K562 (cell line): Measurements from ENCODE around the gene ABHD14A. TPM values are rescaled to one million over a fixed set of nuclear protein-coding genes. Genes with fewer than 3 reads are reported as not detected.

Experiments
- CBFB ChIP-seq: sonication (generic); formaldehyde crosslinking; IDR thresholded peaks from 2 replicates; pipeline ENCODE4 v1.4.0; 2020; ENCODE audit warnings: mild to moderate bottlenecking, missing genetic modification reagents
- CREM ChIP-seq: IDR thresholded peaks from 2 replicates; pipeline ENCODE4 v1.6.1; 2014; ENCODE audit warnings: antibody characterized with exemption, low read depth
- FOXK1 ChIP-seq: sonication (generic); formaldehyde crosslinking; IDR thresholded peaks from 2 replicates; pipeline ENCODE4 v1.8.0; 2022; ENCODE audit warnings: missing genetic modification reagents, mild to moderate bottlenecking, borderline replicate concordance
- HNRNPL ChIP-seq: fragments of 200-400 bp; formaldehyde crosslinking; IDR thresholded peaks from 2 replicates; pipeline ENCODE4 v1.6.1; 2017; ENCODE audit warnings: low read depth, mild to moderate bottlenecking, low read length
- MXI1 ChIP-seq: IDR thresholded peaks from 2 replicates; pipeline ENCODE4 v1.6.1; 2011; ENCODE audit warnings: low read depth, mild to moderate bottlenecking, improper control_type of control experiment, low read length
- RB1 ChIP-seq: fragments of 450-650 bp; IDR thresholded peaks from 2 replicates; pipeline ENCODE4 v1.6.1; 2017; ENCODE audit warnings: low read depth, mild to moderate bottlenecking
- ZNF316 ChIP-seq: fragments of 450-650 bp; IDR thresholded peaks from 2 replicates; pipeline ENCODE4 v1.6.1; 2016
- polyA plus RNA-seq, 8 experiments: library from polyadenylated mRNA; depleted of rRNA in 4 of 8; stranded (reverse) in 5 of 8; unstranded in 3 of 8; fragments of >200 nt; fragmentation: Nextera tagmentation in 2 of 8; fragmentation: Illumina TruSeq in 1 of 8; extraction: Ambion mirVana in 2 of 8; extraction: Trizol in 1 of 8; gene quantifications; 2 replicates each; pipeline versions ENCODE4 v1.2.1 to v1.2.3, GENCODE V29; 2011 to 2014; ENCODE audit warnings: inconsistent platforms in 1 of 8, missing spikeins in 1 of 8
- total RNA-seq, 7 experiments: library from RNA; depleted of rRNA in 6 of 7; stranded (reverse); fragments of >200 nt in 6 of 7; fragmentation: Illumina TruSeq in 2 of 7; extraction: Trizol in 2 of 7; gene quantifications; 2 replicates each; pipeline versions ENCODE4 v1.2.1 to v1.2.3, GENCODE V29; 2011 to 2021; ENCODE audit warnings: low replicate concordance in 1 of 7
- TF ChIP-seq, protein P1 (sequence below): fragments of 450-650 bp; IDR thresholded peaks from 2 replicates; pipeline ENCODE4 v1.6.1; 2017; ENCODE audit warnings: antibody characterized with exemption, mild to moderate bottlenecking
- TF ChIP-seq, protein P2 (sequence below): IDR thresholded peaks from 2 replicates; pipeline ENCODE4 v1.6.1; 2011; ENCODE audit warnings: borderline replicate concordance, low read depth, mild to moderate bottlenecking, moderate library complexity, low read length; ENCODE audit not compliant: insufficient read depth, poor library complexity, severe bottlenecking
- TF ChIP-seq, protein P3 (sequence below), 2 experiments: fragments of 450-650 bp; formaldehyde crosslinking in 1 of 2; IDR thresholded peaks; 2 replicates each; pipeline versions ENCODE4 v1.4.0 to v1.6.1; 2014 to 2020; ENCODE audit warnings: mild to moderate bottlenecking in 2 of 2, borderline replicate concordance in 1 of 2, low read depth in 1 of 2
- TF ChIP-seq, protein P4 (sequence below): fragments of 450-650 bp; formaldehyde crosslinking; IDR thresholded peaks from 2 replicates; pipeline ENCODE4 v1.4.0; 2022; ENCODE audit warnings: missing genetic modification characterization

Gene ABHD14A
- total and polyA plus RNA-seq, 9 of the 15 experiments (the other 6 are each of a cell fraction or from before 2014, with no cell fraction given), result 0.90 to 10.5 (median 8.3) TPM

DNA sequence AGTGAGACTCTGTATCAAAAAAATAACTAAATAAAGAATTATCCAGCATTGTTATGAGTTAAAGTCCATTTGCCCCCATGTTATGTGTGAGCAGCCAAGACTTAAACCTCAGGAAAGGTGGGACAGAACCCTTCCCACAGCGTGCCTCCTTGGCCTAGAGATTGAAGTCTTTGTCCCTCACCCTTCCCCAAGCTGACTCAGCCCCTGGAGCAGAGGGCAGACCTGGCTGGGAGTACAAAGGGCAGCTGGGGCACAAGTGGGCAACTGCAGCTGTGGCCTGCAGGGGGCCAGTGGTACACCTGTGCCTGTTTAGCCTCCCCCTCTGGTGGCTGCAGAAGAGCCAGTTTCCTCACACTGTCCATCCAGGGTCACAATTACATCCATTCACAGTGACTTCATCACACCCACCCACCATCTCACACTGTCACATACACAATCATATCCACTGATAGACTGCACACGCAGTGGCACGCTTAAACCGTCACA is 7.5 kb downstream of the ABHD14A start (continued):
- TF ChIP-seq, protein P1, sequence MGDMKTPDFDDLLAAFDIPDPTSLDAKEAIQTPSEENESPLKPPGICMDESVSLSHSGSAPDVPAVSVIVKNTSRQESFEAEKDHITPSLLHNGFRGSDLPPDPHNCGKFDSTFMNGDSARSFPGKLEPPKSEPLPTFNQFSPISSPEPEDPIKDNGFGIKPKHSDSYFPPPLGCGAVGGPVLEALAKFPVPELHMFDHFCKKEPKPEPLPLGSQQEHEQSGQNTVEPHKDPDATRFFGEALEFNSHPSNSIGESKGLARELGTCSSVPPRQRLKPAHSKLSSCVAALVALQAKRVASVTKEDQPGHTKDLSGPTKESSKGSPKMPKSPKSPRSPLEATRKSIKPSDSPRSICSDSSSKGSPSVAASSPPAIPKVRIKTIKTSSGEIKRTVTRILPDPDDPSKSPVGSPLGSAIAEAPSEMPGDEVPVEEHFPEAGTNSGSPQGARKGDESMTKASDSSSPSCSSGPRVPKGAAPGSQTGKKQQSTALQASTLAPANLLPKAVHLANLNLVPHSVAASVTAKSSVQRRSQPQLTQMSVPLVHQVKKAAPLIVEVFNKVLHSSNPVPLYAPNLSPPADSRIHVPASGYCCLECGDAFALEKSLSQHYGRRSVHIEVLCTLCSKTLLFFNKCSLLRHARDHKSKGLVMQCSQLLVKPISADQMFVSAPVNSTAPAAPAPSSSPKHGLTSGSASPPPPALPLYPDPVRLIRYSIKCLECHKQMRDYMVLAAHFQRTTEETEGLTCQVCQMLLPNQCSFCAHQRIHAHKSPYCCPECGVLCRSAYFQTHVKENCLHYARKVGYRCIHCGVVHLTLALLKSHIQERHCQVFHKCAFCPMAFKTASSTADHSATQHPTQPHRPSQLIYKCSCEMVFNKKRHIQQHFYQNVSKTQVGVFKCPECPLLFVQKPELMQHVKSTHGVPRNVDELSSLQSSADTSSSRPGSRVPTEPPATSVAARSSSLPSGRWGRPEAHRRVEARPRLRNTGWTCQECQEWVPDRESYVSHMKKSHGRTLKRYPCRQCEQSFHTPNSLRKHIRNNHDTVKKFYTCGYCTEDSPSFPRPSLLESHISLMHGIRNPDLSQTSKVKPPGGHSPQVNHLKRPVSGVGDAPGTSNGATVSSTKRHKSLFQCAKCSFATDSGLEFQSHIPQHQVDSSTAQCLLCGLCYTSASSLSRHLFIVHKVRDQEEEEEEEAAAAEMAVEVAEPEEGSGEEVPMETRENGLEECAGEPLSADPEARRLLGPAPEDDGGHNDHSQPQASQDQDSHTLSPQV, result peak; percentile 65
- TF ChIP-seq, protein P2, sequence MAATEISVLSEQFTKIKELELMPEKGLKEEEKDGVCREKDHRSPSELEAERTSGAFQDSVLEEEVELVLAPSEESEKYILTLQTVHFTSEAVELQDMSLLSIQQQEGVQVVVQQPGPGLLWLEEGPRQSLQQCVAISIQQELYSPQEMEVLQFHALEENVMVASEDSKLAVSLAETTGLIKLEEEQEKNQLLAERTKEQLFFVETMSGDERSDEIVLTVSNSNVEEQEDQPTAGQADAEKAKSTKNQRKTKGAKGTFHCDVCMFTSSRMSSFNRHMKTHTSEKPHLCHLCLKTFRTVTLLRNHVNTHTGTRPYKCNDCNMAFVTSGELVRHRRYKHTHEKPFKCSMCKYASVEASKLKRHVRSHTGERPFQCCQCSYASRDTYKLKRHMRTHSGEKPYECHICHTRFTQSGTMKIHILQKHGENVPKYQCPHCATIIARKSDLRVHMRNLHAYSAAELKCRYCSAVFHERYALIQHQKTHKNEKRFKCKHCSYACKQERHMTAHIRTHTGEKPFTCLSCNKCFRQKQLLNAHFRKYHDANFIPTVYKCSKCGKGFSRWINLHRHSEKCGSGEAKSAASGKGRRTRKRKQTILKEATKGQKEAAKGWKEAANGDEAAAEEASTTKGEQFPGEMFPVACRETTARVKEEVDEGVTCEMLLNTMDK, result peak; percentile 44
- TF ChIP-seq FOXK1 (CRISPR knock-in tag) (peak; percentile 7; the same call in 1 of the 2 replicates), RB1 (0 out of 2 replicates have a peak, but pooled peaks have one; percentile 16), CBFB (CRISPR knock-in tag) (0 out of 2 replicates have a peak, but pooled peaks have one; percentile 10), HNRNPL (peak; percentile 19; the same call in 1 of the 2 replicates), CREM (0 out of 2 replicates have a peak, but pooled peaks have one; percentile 3), MXI1 (no peak), ZNF316 (0 out of 2 replicates have a peak, but pooled peaks have one; percentile 7)
- TF ChIP-seq, protein P3, sequence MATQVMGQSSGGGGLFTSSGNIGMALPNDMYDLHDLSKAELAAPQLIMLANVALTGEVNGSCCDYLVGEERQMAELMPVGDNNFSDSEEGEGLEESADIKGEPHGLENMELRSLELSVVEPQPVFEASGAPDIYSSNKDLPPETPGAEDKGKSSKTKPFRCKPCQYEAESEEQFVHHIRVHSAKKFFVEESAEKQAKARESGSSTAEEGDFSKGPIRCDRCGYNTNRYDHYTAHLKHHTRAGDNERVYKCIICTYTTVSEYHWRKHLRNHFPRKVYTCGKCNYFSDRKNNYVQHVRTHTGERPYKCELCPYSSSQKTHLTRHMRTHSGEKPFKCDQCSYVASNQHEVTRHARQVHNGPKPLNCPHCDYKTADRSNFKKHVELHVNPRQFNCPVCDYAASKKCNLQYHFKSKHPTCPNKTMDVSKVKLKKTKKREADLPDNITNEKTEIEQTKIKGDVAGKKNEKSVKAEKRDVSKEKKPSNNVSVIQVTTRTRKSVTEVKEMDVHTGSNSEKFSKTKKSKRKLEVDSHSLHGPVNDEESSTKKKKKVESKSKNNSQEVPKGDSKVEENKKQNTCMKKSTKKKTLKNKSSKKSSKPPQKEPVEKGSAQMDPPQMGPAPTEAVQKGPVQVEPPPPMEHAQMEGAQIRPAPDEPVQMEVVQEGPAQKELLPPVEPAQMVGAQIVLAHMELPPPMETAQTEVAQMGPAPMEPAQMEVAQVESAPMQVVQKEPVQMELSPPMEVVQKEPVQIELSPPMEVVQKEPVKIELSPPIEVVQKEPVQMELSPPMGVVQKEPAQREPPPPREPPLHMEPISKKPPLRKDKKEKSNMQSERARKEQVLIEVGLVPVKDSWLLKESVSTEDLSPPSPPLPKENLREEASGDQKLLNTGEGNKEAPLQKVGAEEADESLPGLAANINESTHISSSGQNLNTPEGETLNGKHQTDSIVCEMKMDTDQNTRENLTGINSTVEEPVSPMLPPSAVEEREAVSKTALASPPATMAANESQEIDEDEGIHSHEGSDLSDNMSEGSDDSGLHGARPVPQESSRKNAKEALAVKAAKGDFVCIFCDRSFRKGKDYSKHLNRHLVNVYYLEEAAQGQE (IDR thresholded peaks at IDR 0.05; ENCODE audit: borderline replicate concordance), result 0 out of 2 replicates have a peak, but pooled peaks have one; percentile 6
- TF ChIP-seq, protein P3 (CRISPR knock-in tag; IDR thresholded peaks at IDR 0.05; ENCODE audit: low read depth), result no peak
- TF ChIP-seq, protein P4, sequence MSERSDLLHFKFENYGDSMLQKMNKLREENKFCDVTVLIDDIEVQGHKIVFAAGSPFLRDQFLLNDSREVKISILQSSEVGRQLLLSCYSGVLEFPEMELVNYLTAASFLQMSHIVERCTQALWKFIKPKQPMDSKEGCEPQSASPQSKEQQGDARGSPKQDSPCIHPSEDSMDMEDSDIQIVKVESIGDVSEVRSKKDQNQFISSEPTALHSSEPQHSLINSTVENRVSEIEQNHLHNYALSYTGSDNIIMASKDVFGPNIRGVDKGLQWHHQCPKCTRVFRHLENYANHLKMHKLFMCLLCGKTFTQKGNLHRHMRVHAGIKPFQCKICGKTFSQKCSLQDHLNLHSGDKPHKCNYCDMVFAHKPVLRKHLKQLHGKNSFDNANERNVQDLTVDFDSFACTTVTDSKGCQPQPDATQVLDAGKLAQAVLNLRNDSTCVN (CRISPR knock-in tag), result no peak
